Endothelial cell of hepatic sinusoid (primary cell): ENCODE measurements around the gene TPST1.
"Not testable (repeated sequence)": the region's sequence is repeated elsewhere in the genome, so short reads cannot be mapped to it uniquely, and the experiment has no call there.

Source experiments
- in situ Hi-C: cut with HindIII; loops from 2 replicates; pipeline ENCODE4 v1.10.0; 2017; ENCODE audit warnings: low sequenced_read_pairs

Gene TPST1

DNA sequence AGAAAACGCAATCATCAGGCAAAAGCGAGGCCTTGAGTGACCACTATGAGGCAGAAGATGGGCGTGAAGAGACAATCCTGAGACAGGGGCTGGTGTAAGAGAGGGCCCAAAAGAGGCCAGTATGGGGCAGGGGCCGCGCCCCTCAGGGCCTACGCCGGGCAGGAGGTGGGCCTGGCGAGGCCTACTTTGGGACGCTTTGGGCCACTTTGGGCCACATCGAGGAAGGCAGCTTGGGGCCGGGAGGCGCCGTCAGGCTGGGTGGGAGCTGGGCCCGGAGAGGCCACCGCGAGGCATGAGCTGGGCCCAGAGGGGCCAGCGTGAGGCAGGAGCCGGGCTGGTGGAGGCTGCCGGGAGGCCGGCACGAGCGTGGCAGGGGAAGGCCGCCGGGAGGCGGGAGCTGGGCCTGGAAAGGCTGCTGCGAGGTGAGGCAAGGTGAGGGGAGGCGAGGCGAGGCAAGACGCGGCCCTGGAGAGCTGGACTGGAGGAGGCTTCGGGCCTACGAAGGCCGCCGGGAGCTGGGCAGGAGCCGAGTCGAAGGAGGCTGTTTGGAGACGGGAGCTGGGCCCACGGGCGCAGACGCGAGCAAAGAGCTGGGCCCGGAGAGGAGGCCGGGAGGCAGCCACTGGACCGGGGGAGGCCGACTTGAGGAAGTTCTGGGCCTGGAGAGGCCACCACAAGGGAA, 171.3 kb downstream of the TPST1 start:
- in situ Hi-C loops: no loop called here

DNA sequence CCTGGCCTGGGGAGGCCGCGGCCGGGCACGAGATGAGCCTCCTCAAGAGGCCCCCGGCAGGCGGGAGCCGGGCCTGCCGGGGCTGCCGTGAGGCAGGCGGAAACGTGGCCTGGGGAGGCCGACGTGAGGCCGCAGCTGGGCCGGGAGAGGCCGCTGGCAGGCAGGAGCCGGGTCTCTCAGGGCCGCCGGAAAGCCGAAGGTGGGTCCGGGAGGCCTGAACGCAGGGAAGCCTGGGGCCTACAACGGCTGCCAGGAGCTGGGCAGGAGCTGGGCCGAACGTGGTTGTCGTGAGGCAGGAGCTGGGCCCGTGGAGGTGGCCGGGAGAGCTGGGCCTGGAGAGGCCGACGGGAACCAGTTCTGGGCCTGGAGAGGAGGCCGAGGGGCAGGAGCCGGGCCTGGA, 171.9 kb downstream of the TPST1 start:
- in situ Hi-C loops: no loop called here

DNA sequence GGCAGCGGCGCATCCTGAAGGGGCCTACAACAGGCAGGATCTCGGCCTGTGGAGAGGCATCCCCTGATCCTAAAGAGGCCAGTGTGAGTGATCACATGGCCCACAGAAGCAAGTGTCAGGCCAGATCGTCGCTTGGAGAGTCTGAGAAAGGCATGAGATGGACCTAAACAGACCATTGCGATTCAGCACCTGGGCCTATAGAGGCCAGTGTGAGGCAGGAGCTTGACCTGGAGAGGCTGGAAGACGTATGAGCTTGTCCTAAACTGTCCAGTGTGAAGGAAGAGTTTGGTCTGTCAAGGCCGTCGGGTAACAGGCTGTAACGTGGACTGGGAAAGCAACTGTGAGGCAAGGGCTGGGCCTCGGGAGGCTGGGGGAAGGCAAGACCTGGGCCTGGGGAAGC, 172.6 kb downstream of the TPST1 start:
- in situ Hi-C loops: no loop called here

DNA sequence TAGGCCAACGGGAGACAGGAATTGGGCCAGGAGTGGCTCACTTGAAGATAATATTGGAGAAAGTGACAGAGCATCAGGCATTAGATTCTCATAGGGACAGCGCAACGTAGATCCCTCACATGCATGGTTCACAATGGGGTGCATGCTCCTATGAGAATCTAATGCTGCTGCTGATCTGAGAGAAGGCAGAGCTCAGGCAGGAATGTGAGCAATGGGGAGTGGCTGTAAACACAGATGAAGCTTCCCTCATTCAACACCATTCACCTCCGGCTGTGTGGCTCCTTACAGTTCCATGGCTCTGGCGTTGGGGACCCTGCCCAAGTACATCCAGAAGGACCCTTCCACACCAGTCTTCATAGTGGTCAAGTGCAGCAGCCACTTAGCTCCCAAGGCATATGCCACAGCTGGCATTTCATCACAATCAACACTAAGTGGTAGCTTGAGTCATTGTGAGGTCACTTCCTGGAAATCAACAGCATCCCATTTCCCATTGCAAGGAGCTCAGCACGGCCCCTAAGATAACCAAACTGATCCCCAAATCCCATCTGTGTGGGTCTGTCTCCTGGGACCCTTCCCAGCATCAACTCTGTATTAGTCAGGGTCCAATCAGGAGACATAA, 174.5 kb downstream of the TPST1 start:
- in situ Hi-C loops: no loop called here

DNA sequence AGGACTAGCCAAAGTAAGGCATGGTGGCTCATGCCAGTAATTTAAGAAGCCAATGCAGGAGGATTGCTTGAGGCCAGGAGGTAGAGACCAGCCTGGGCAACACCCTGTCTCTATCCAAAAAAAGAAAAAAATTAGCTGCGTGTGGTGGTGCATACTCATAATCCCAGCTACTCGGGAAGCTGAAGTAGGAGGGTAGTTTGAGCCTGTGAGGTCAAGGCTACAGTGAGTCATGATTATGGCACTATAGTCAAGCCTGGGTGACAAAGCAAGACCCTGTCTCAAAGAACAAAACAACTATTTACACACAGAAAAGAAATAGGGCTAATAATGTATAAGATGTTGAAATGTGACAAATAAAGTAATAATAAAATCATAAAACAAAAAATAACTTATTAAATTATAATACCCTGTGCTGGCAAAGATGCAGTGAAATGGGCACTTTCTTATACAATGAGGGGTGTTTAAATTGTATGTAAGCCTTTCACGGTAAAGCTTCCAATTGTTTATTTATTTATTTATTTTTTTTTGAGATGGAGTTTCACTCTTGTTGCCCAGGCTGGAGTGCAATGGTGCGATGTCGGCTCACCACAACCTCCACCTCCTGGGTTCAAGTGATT, 175.2 kb downstream of the TPST1 start:
- in situ Hi-C loops: no loop called here

DNA sequence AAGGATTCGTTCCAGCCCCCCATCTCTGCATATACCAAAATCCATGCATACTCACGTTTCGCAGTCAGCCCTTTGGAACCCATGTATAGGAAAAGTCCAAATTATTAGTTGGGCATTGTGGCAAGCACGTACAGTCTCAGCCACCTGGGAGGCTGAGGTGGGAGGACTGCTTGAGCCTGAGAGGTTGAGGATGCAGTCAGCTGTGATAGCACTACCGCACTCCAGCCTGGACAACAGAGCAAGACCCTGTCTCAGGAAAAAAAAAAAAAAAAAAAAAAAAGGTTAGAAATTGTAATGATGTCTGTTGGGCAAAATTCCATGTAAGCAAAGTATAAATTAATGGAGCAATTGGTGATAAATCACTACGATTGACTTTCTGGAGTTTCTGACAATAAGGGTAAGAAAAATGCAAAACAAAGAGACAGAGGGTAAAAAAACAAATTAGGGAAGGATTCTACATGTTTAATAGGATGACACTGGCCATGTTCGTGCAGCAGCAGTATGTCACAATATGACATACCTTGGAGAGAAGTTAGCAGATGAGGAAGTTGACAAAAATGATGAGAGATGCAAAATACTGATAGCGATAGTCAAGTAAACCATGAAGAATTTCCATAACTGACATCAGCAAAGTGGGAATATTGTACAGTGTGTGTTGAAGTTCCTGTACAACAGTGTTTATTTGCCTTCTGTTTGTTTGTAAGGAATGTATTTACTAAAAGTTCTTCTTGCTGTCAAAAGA, 177.2 kb downstream of the TPST1 start:
- in situ Hi-C loops: not testable (repeated sequence)

DNA sequence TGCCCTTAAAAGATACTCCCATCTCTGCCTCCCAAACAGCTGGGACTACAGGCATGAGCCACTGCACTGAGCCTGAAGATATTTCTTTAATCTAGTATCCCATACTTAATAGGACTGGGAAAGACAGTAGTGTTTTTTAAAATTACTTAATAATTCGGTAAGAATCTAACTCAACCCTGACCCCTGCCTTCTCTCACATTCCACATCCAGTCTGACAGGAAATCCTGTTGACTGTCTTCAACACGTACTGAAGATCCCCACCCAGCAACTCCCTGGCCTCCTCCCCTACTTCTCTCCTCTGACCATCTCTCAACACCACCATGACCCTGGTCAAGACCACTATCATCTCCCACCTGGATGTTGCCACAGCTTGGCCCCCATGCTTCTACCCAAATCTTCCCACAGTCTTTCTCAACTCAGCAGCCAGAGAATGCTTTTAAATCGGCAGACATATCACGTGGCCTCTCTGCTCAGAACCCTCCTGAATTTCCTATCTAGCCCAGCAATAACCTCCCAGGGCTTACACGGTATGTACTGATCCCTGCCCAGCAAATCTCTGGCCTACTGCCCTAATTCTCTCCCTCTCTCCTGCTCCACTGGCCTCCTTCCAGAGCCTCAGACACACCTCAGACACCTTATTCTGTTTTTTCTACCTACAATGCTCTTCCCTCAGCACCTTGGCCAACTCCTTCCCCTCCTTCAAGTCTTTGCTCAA, 180.2 kb downstream of the TPST1 start:
- in situ Hi-C loops: not testable (repeated sequence)

DNA sequence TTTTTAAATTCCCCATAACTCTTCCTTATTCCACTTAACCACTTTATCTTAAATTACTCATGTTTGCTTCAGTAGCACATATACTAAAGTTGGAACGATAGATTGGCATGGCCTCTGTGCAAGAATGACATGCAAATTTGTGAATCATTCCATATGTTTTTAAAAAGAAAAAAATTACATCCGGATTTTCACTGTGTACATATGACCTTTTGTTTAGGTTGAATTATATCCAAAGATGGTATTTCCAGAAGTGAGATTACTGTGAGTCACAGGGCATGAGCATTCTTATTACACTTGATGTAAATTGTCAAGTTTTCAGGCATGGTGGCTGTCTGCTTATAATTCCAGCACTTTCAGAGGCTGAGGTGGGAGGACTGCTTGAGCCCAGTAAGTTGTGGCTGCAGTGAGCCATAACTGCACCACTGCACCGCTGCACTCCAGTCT, 190.0 kb downstream of the TPST1 start:
- in situ Hi-C loops: not testable (repeated sequence)

DNA sequence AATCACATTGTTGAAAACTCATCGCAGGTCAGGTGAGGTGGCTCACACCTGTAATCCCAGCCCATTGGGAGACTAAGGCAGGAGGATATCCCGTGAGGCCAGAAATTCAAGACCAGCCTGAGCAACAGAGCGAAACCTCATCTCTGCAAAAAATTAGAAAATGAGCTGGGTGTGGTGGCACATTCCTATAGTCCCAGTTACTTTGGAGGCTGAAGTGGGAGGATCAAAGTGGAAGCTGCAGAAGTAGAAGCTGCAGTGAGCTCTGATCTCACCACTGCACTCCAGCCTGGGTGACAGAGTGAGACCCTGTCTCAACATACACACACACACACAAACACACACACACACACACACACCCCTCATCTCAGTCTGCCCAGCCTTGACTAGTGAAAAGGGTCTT, 190.9 kb downstream of the TPST1 start:
- in situ Hi-C loops: not testable (repeated sequence)

DNA sequence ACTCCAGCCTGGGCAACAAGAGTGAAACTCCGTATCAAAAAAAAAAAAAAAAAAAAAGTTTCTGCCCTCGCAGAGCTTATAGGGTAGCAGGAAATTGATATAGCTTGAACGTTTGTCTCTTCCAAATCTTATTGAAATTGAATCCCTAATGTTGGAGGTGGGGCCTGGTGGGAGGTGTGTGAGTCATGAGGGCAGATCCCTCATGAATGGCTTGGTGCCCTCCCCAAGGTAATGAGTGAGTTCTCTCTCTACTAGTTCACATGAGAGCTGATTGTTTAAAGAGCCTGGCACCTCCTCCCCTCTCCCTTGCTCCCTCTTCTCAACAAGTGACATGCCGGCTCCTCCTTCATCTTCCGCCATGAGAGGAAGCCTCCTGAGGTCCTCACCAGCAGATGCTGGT, 193.7 kb downstream of the TPST1 start:
- in situ Hi-C loops: not testable (repeated sequence)

DNA sequence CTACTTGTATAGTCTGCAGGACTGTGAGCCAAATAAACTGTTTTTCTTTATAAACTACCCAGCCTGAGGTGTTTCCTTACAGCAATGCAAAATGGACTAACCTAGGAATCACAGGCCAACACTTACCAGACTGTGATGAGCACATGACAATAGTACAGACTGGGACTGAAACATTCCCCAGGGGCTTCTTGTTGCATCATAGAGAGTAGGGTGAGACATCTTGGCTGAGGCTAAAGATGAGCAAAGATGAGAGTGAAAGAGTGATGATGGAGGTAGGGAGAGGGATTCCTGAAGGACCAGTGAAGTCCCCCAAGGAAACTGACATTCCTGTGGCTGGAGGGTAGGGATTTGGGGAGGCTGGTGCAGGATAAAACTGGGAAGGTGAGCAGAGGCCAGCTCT, 194.4 kb downstream of the TPST1 start:
- in situ Hi-C loops: no loop called here

DNA sequence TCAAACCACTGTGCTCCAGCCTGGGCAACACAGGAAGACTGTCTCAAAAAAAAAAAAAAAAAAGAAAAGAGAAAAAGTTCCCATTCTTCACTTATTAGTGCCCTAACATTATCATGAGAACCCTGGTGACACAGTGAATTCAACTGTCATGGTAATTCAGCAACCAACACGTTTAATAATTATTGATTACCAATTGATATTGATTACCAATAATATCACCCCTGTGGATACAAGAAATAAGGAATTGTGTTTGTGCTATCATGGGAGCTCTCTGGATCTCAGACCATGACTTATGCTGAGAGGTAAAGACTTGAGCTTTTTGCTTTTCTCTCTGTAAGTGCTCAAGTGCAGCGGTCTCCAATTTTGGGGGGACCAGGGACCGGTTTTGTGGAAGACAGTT, 195.3 kb downstream of the TPST1 start:
- in situ Hi-C loops: no loop called here

DNA sequence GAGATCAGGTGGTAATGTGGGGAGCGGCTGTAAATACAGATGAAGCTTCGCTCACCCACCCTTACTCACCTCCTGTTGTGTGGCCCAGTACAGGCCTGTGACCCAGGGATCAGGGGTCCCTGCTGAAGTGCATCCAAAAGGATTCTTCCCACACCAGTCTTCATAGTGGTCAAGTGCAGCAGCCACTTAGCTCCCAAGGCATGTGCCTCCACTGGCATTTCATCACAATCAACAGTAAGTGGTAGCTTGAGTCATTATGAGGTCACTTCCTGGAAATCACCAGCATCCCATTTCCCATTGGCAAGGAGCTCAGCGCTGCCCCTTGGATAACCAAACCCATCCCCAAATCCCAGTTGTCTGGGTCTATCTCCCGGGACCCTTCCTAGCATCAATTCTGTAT, 196.0 kb downstream of the TPST1 start:
- in situ Hi-C loops: not testable (repeated sequence)

DNA sequence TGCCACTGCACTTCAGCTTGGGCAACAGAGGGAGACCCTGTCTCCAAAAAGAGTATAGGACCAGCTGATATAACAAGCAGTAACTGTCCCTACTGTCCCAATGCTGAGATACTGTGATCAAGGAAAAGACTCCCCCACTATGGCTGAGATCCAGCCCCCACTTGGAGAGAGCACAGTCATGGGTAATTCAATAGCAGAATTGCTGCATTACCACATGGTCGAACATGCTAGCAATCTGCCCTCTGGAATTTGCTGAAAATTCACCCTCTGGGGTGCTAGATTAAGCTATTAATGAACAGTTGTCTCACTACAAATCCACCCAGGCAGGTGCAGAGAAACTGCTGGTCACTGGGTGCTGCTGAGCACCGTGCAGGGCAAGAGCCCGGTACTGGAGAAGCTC, 196.8 kb downstream of the TPST1 start:
- in situ Hi-C loops: not testable (repeated sequence)

DNA sequence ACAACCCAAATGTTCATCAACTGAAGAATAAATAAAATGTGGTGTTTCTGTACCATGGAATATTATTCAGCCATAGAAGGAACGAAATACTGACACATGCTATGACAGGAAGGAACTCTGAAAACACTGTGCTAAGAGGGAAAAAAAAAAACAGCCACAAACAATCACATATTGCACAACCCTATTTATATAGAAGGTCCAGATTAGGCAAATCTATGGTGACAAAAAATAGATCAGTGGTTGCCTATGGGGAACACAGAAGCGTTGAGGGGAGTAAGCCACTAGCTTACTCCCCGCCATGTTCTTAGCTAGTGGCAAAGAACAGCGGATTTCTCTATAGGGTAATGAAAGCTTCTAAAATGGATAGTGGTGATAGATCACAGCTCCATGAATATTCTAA, 198.4 kb downstream of the TPST1 start:
- in situ Hi-C loops: no loop called here

DNA sequence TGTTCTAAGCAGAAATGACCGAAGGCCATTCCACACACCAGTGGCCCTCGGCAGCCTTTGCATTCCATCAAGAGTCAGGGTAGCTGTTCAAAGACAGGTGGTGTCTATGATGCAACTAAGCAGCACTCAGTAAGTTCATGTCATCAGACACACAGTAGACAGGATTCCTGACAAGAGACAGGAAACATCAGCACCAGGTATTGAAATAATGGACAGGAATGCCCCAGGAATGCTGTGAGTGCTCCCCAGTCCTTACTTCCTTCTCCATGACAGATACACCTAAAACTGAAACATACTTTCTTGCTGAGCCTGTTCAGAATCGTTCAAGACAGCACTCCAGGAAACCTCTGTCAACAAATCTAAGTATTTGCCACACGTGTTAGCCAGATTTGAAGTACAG, 204.4 kb downstream of the TPST1 start:
- in situ Hi-C loops: no loop called here
